HepG2 (cell line): ENCODE measurements around the gene USP30. TPM values are rescaled to one million over a fixed set of nuclear protein-coding genes. Genes with fewer than 3 reads are reported as not detected.

ENCODE experiments used
- ATF7-NPFF ChIP-seq: sonication (generic); formaldehyde crosslinking; IDR thresholded peaks from 2 replicates; pipeline ENCODE4 v1.8.1; 2023; ENCODE audit warnings: mild to moderate bottlenecking, low read depth, missing genetic modification reagents, moderate library complexity
- ATRX ChIP-seq: sonication (generic); formaldehyde crosslinking; IDR thresholded peaks from 2 replicates; pipeline ENCODE4 v1.4.0; 2020; ENCODE audit warnings: missing genetic modification reagents, borderline replicate concordance
- GATAD2A ChIP-seq: IDR thresholded peaks from 2 replicates; pipeline ENCODE4 v1.6.1; 2016
- HDAC1 ChIP-seq: sonication (generic); formaldehyde crosslinking; IDR thresholded peaks from 2 replicates; pipeline ENCODE4 v1.5.1; 2020; ENCODE audit warnings: mild to moderate bottlenecking, missing genetic modification reagents
- KLF16 ChIP-seq, 2 experiments: sonication (generic) in 1 of 2; formaldehyde crosslinking in 1 of 2; IDR thresholded peaks; 2 replicates each; pipeline versions ENCODE4 v1.6.1 to v1.8.0; 2016 to 2023; ENCODE audit warnings: missing genetic modification reagents in 2 of 2, missing compliant biosample characterization in 1 of 2
- MAFF ChIP-seq: IDR thresholded peaks from 2 replicates; pipeline ENCODE4 v1.6.1; 2011; ENCODE audit warnings: low read depth, low read length, improper control_type of control experiment
- NFYB ChIP-seq: sonication (generic); formaldehyde crosslinking; IDR thresholded peaks from 2 replicates; pipeline ENCODE4 v1.4.0; 2020; ENCODE audit warnings: missing genetic modification reagents
- PHF8 ChIP-seq: sonication (generic); formaldehyde crosslinking; IDR thresholded peaks from 2 replicates; pipeline ENCODE4 v1.5.0; 2020; ENCODE audit warnings: missing genetic modification reagents
- SMAD1 ChIP-seq: sonication (generic); formaldehyde crosslinking; IDR thresholded peaks from 2 replicates; pipeline ENCODE4 v1.4.0; 2020; ENCODE audit warnings: missing genetic modification reagents, low read depth, mild to moderate bottlenecking, borderline replicate concordance
- SMYD3 ChIP-seq: sonication (generic); formaldehyde crosslinking; IDR thresholded peaks from 2 replicates; pipeline ENCODE4 v1.8.1; 2023; ENCODE audit warnings: mild to moderate bottlenecking, missing genetic modification reagents
- SOX13 ChIP-seq, 3 experiments: fragments of 450-650 bp in 1 of 3; sonication (generic) in 1 of 3; formaldehyde crosslinking in 1 of 3; IDR thresholded peaks in 2 of 3; conservative IDR thresholded peaks in 1 of 3; 2 replicates each; pipeline versions ENCODE4 v1.5.0 to v1.6.1; 2016 to 2020; ENCODE audit warnings: antibody characterized with exemption in 1 of 3, mild to moderate bottlenecking in 1 of 3, missing compliant biosample characterization in 1 of 3, missing genetic modification reagents in 1 of 3, moderate library complexity in 1 of 3
- TP53 ChIP-seq: sonication (generic); formaldehyde crosslinking; conservative IDR thresholded peaks from 2 replicates; pipeline ENCODE4 v1.4.0; 2020; ENCODE audit warnings: missing genetic modification reagents
- YEATS4 ChIP-seq: sonication (generic); formaldehyde crosslinking; IDR thresholded peaks from 2 replicates; pipeline ENCODE4 v1.4.0; 2020; ENCODE audit warnings: missing genetic modification reagents, borderline replicate concordance
- ZNF296 ChIP-seq: sonication (generic); formaldehyde crosslinking; conservative IDR thresholded peaks from 2 replicates; pipeline ENCODE4 v1.5.0; 2020; ENCODE audit warnings: mild to moderate bottlenecking, missing genetic modification reagents
- ZNF44 ChIP-seq: sonication (generic); formaldehyde crosslinking; IDR thresholded peaks from 2 replicates; pipeline ENCODE4 v1.5.1; 2020; ENCODE audit warnings: mild to moderate bottlenecking, missing genetic modification reagents
- ZNF549 ChIP-seq: sonication (generic); formaldehyde crosslinking; IDR thresholded peaks from 2 replicates; pipeline ENCODE4 v1.5.0; 2020; ENCODE audit warnings: missing genetic modification reagents
- ZNF768 ChIP-seq: sonication (generic); formaldehyde crosslinking; IDR thresholded peaks from 2 replicates; pipeline ENCODE4 v1.4.0; 2020; ENCODE audit warnings: missing genetic modification reagents
- ZNF772 ChIP-seq: sonication (generic); formaldehyde crosslinking; IDR thresholded peaks from 2 replicates; pipeline ENCODE4 v1.5.0; 2020; ENCODE audit warnings: mild to moderate bottlenecking, missing genetic modification reagents
- ZNF776 ChIP-seq: sonication (generic); formaldehyde crosslinking; IDR thresholded peaks from 2 replicates; pipeline ENCODE4 v1.4.0; 2020; ENCODE audit warnings: mild to moderate bottlenecking, missing genetic modification reagents
- ZNF850 ChIP-seq: sonication (generic); formaldehyde crosslinking; conservative IDR thresholded peaks from 2 replicates; pipeline ENCODE4 v1.9.0; 2021; ENCODE audit warnings: mild to moderate bottlenecking, missing genetic modification reagents
- polyA plus RNA-seq, 8 experiments: library from polyadenylated mRNA; depleted of rRNA in 3 of 8; stranded (reverse) in 7 of 8; unstranded in 1 of 8; fragments of >200 nt; fragmentation: Illumina TruSeq in 4 of 8; extraction: Trizol in 4 of 8; gene quantifications; 2 replicates each; pipeline versions ENCODE4 v1.2.1 to v1.2.3, GENCODE V29; 2011 to 2016; ENCODE audit warnings: low read depth in 4 of 8, missing spikeins in 1 of 8, mixed read lengths in 1 of 8; ENCODE audit not compliant: insufficient read depth in 1 of 8
- total RNA-seq, 5 experiments: library from RNA; depleted of rRNA; stranded (reverse); fragments of >200 nt; fragmentation: Illumina TruSeq; extraction: Trizol; gene quantifications; 2 replicates each; pipeline ENCODE4 v1.2.3, GENCODE V29; 2016; ENCODE audit warnings: low read depth in 1 of 5
- TF ChIP-seq, protein P1 (sequence below): sonication (generic); formaldehyde crosslinking; IDR thresholded peaks from 2 replicates; pipeline ENCODE4 v1.4.0; 2020; ENCODE audit warnings: mild to moderate bottlenecking, missing genetic modification reagents, borderline replicate concordance
- TF ChIP-seq, protein P2 (sequence below): sonication (generic); formaldehyde crosslinking; IDR thresholded peaks from 2 replicates; pipeline ENCODE4 v1.4.0; 2020; ENCODE audit warnings: mild to moderate bottlenecking, low read depth, missing genetic modification reagents
- TF ChIP-seq, protein P3 (sequence below): sonication (generic); formaldehyde crosslinking; IDR thresholded peaks from 2 replicates; pipeline ENCODE4 v1.8.0; 2022; ENCODE audit warnings: mild to moderate bottlenecking, missing genetic modification reagents, borderline replicate concordance
- TF ChIP-seq, protein P4 (sequence below): IDR thresholded peaks from 2 replicates; pipeline ENCODE4 v1.6.1; 2018; ENCODE audit warnings: missing genetic modification reagents, mild to moderate bottlenecking, missing compliant biosample characterization

USP30 gene
- total and polyA plus RNA-seq, 2 of the 13 experiments (the other 11 are each of a cell fraction or from before 2014, with no cell fraction given) = 11.2 to 20.8 TPM

DNA sequence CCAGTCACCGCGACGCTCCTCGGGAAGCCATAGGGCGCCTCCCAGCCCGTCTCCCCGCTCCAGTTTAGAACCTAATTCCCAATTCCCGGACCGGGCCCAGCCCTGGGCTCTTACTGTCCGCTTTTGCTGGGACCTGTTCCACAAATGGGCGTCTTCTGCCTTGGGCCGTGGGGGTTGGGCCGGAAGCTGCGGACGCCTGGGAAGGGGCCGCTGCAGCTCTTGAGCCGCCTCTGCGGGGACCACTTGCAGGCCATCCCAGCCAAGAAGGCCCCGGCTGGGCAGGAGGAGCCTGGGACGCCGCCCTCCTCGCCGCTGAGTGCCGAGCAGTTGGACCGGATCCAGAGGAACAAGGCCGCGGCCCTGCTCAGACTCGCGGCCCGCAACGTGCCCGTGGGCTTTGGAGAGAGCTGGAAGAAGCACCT lies 45.8 kb downstream of the USP30 start (continued):
- TF ChIP-seq, protein P1, sequence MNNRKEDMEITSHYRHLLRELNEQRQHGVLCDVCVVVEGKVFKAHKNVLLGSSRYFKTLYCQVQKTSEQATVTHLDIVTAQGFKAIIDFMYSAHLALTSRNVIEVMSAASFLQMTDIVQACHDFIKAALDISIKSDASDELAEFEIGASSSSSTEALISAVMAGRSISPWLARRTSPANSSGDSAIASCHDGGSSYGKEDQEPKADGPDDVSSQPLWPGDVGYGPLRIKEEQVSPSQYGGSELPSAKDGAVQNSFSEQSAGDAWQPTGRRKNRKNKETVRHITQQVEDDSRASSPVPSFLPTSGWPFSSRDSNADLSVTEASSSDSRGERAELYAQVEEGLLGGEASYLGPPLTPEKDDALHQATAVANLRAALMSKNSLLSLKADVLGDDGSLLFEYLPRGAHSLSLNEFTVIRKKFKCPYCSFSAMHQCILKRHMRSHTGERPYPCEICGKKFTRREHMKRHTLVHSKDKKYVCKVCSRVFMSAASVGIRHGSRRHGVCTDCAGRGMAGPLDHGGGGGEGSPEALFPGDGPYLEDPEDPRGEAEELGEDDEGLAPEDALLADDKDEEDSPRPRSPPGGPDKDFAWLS = no peak
- TF ChIP-seq, protein P2, sequence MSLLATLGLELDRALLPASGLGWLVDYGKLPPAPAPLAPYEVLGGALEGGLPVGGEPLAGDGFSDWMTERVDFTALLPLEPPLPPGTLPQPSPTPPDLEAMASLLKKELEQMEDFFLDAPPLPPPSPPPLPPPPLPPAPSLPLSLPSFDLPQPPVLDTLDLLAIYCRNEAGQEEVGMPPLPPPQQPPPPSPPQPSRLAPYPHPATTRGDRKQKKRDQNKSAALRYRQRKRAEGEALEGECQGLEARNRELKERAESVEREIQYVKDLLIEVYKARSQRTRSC (CRISPR knock-in tag) = no peak
- TF ChIP-seq YEATS4 (CRISPR knock-in tag) (peak; percentile 24; the same call in 1 of the 2 replicates), ZNF296 (0 out of 2 replicates have a peak, but pooled peaks have one; percentile 34), ZNF549 (CRISPR knock-in tag) (no peak), SOX13 (IDR thresholded peaks at IDR 0.05) (no peak), SOX13 (CRISPR knock-in tag; conservative IDR thresholded peaks at IDR 0.05 in 1 of 2, IDR thresholded peaks at IDR 0.05 in 1 of 2) (no peak), ATRX (CRISPR knock-in tag) (no peak), ZNF850 (CRISPR knock-in tag) (no peak), ATF7-NPFF (CRISPR knock-in tag) (no peak), SMYD3 (CRISPR knock-in tag) (no peak), GATAD2A (CRISPR knock-in tag) (no peak), ZNF772 (CRISPR knock-in tag) (peak; percentile 47; the same call in 1 of the 2 replicates), ZNF768 (peak; percentile 43; the same call in 1 of the 2 replicates), PHF8 (CRISPR knock-in tag) (peak; percentile 74), HDAC1 (CRISPR knock-in tag) (peak; percentile 13; the same call in 1 of the 2 replicates), MAFF (no peak), NFYB (CRISPR knock-in tag) (no peak), TP53 (no peak), KLF16 (CRISPR knock-in tag; IDR thresholded peaks at IDR 0.05) (peak in 1 of 2 experiments; percentile 89; a peak in 2 of 4 replicates), SMAD1 (CRISPR knock-in tag) (no peak), ZNF44 (CRISPR knock-in tag) (0 out of 2 replicates have a peak, but pooled peaks have one; percentile 0), ZNF776 (CRISPR knock-in tag) (peak; percentile 27; the same call in 1 of the 2 replicates)
- TF ChIP-seq, protein P3, sequence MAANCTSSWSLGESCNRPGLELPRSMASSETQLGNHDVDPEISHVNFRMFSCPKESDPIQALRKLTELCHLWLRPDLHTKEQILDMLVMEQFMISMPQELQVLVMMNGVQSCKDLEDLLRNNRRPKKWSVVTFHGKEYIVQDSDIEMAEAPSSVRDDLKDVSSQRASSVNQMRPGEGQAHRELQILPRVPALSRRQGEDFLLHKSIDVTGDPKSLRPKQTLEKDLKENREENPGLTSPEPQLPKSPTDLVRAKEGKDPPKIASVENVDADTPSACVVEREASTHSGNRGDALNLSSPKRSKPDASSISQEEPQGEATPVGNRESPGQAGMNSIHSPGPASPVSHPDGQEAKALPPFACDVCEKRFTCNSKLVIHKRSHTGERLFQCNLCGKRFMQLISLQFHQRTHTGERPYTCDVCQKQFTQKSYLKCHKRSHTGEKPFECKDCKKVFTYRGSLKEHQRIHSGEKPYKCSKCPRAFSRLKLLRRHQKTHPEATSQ (CRISPR knock-in tag) = no peak
- TF ChIP-seq, protein P4, sequence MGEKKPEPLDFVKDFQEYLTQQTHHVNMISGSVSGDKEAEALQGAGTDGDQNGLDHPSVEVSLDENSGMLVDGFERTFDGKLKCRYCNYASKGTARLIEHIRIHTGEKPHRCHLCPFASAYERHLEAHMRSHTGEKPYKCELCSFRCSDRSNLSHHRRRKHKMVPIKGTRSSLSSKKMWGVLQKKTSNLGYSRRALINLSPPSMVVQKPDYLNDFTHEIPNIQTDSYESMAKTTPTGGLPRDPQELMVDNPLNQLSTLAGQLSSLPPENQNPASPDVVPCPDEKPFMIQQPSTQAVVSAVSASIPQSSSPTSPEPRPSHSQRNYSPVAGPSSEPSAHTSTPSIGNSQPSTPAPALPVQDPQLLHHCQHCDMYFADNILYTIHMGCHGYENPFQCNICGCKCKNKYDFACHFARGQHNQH (CRISPR knock-in tag) = 0 out of 2 replicates have a peak, but pooled peaks have one; percentile 40
- TF ChIP-seq, all 625 proteins: peak for 65
